Small intestine (tissue), 7 donors: ENCODE results near the gene HIVEP2. TPM values are rescaled to one million over a fixed set of nuclear protein-coding genes. Genes with fewer than 3 reads are reported as not detected.

ENCODE experiments used
- DNase-seq, 2 donors: peaks; one replicate each; pipeline versions ENCODE4 v3.0.0 to v3.0.0-alpha.2; 2013
- FAIRE-seq: peaks from 2 replicates; lab custom pipeline; 2012; peaks lifted over from hg19 to GRCh38; lab: Jason Lieb, UNC
- H3K27ac ChIP-seq, 3 donors: one replicate each; pipeline ENCODE4 v1.5.1; 2013; ENCODE audit warnings: low read length in 2 of 3, mild to moderate bottlenecking in 2 of 3, control low read depth in 1 of 3, inconsistent platforms in 1 of 3, low read depth in 1 of 3, moderate library complexity in 1 of 3
- H3K27me3 ChIP-seq, 3 donors: one replicate each; pipeline ENCODE4 v1.6.1; 2013; ENCODE audit warnings: low read length in 3 of 3, inconsistent platforms in 1 of 3; ENCODE audit not compliant: control insufficient read depth in 3 of 3, insufficient read depth in 3 of 3
- H3K36me3 ChIP-seq, 3 donors: one replicate each; pipeline ENCODE4 v1.6.1; 2013; ENCODE audit warnings: low read length in 3 of 3, inconsistent platforms in 1 of 3, low read depth in 1 of 3, mild to moderate bottlenecking in 1 of 3, moderate library complexity in 1 of 3; ENCODE audit not compliant: control insufficient read depth in 3 of 3, insufficient read depth in 2 of 3
- H3K4me1 ChIP-seq, 3 donors: one replicate each; pipeline ENCODE4 v1.6.1; 2013; ENCODE audit warnings: low read length in 2 of 3, inconsistent platforms in 1 of 3, low read depth in 1 of 3, mild to moderate bottlenecking in 1 of 3, moderate library complexity in 1 of 3; ENCODE audit not compliant: control insufficient read depth in 3 of 3, insufficient read depth in 2 of 3
- H3K4me3 ChIP-seq, 3 donors: one replicate each; pipeline ENCODE4 v1.5.1; 2013; ENCODE audit warnings: low read length in 3 of 3, control low read depth in 1 of 3, inconsistent platforms in 1 of 3, low read depth in 1 of 3, mild to moderate bottlenecking in 1 of 3, moderate library complexity in 1 of 3
- H3K9me3 ChIP-seq, 2 donors: one replicate each; pipeline ENCODE4 v1.6.1; 2013; ENCODE audit warnings: low read depth in 1 of 2, low read length in 1 of 2; ENCODE audit not compliant: control insufficient read depth in 2 of 2, insufficient read depth in 1 of 2
- WGBS, 3 donors: extraction: QIAGEN DNeasy Blood & Tissue Kit; methylation state at CpG; one replicate each; pipeline ENCODE4 v1.1.7; 2013; 5-methylcytosine and 5-hydroxymethylcytosine counted together
- polyA plus RNA-seq, 4 donors: library from polyadenylated mRNA; stranded (reverse) in 3 of 4; unstranded in 1 of 4; fragments of 200-250 nt in 3 of 4; fragments of 120-200 nt in 1 of 4; gene quantifications; one replicate each; pipeline versions ENCODE4 v1.2.1 to v1.2.3, GENCODE V29; 2013
- donor health status: healthy with polysubstance abuse.
- donor health status: control.
- donor health status: control.
- donor health status: Bipolar disorder and iron deficiency.
- donor health status: healthy.

The HIVEP2 gene
- polyA plus RNA-seq, 4 donors: 1.9 to 7.1 (median 3.1) TPM

- H3K27ac ChIP-seq: no peak overlapping the region
- H3K4me1 ChIP-seq: no peaks in the 10 kb centered on the region
- H3K9me3 ChIP-seq: no peaks in the 10 kb centered on the region
- H3K4me3 ChIP-seq: no peak overlapping the region
- peaks cover 0 to 4% (median 0%) of the 10 kb centered on the region in 3 donors for H3K36me3 ChIP-seq
- FAIRE-seq: peak; percentile 68
- no peaks in the 10 kb centered on the region for H3K27me3 ChIP-seq
- DNase-seq: no peak
- 87 to 91% (median 87%) methylated on average over 9 of the region's 9 CpGs for WGBS, 3 donors
Observed at GRCh38 chr6:142918339-142919042, 26.5 kb downstream of the HIVEP2 start.

DNA sequence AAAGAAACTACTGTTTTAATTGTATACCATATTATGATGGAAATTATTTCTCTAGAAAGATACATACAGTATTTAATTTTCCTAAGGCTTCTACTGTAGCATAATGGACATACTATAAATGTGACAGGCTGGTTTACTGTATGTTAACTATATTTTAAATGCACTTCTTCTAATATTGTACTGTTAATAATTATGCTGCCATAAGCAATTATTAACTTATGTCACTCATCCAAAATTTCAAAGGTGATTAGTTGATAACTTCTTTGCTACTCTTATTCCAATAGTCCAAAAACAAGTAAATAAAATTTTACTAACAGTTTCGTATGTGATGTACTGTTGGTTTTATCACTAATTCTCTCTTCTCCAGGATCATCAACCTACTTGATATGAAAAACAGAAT lies 28.1 kb downstream of the HIVEP2 start:
- 45 to 80% (median 70%) methylated on average over 1 of the region's 1 CpG for WGBS, 3 donors
- Histone ChIP-seq H3K9me3 (no peaks in the 10 kb centered on the region), H3K4me3 (no peak overlapping the region), H3K27me3 (no peaks in the 10 kb centered on the region), H3K27ac (no peak overlapping the region), H3K4me1 (no peaks in the 10 kb centered on the region), H3K36me3 (peaks cover 0 to 6% (median 0%) of the 10 kb centered on the region in 3 donors)
- no peak for DNase-seq
- no peak for FAIRE-seq

- 97 to 98% (median 97%) methylated on average over 2 of the region's 2 CpGs for WGBS, 3 donors
- Histone ChIP-seq H3K27me3 (no peaks in the 10 kb centered on the region), H3K4me3 (no peak overlapping the region), H3K4me1 (no peaks in the 10 kb centered on the region), H3K36me3 (peaks cover 0 to 6% (median 0%) of the 10 kb centered on the region in 3 donors), H3K27ac (no peak overlapping the region), H3K9me3 (no peaks in the 10 kb centered on the region)
- DNase-seq (no peak), FAIRE-seq (no peak)
Observed at GRCh38 chr6:142914937-142915697, 29.9 kb downstream of the HIVEP2 start.

DNA sequence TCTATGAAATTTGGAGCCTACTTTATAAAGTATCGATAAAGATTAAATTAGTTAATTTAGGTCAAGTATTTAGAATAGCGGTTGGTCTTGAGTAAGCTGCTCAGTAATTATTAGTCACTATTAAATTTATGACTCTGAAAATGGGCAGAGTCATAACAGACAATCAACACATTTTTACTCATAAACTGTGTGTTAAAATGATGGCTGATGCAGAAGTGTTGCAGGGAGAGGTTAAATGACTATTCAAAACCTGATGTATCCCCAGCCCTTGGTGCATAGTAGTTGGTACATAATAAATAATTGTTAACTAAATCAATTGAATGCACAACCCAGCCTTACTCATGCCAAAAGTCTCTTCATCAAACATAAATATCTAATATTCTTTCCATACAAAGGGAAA lies 30.6 kb downstream of the HIVEP2 start:
- Histone ChIP-seq H3K4me1 (peaks cover 0 to 3% (median 0%) of the 10 kb centered on the region in 3 donors), H3K36me3 (peaks cover 0 to 6% (median 0%) of the 10 kb centered on the region in 3 donors), H3K4me3 (no peak overlapping the region), H3K27ac (no peak overlapping the region), H3K27me3 (no peaks in the 10 kb centered on the region), H3K9me3 (no peaks in the 10 kb centered on the region)
- FAIRE-seq: no peak
- 80 to 90% (median 84%) methylated on average over 2 of the region's 2 CpGs for WGBS, 3 donors
- DNase-seq: no peak

DNA sequence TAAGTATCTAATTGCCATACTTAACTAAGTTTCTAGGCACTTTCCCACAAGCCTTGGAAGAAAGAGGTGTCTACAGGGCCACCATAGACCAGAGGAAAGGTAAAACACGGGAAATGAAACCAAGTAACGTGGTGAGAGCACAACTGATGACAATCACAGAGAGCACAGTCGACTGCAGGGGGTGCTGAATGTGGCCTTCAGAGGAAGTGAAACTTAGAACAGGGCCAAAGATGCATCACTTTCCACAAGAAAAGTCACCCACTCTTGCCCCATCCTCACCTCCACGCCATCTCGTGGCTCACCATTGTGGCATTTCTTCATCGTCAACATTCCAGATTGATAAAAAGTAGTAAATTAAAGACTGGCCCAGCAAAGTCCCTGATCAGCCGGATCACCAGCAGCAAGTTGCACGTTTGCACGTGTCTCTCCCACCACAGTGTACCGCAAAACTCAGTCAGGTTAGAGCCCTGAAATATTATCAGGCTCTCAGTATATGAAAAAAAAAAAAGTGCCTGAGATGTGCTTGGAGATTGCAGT lies 31.4 kb downstream of the HIVEP2 start:
- Histone ChIP-seq H3K4me1 (peaks cover 0 to 3% (median 0%) of the 10 kb centered on the region in 3 donors), H3K4me3 (no peak overlapping the region), H3K27me3 (no peaks in the 10 kb centered on the region), H3K27ac (peak overlapping the region in 2 of 3 donors; percentile 43 to 76), H3K9me3 (no peaks in the 10 kb centered on the region), H3K36me3 (peaks cover 0 to 6% (median 0%) of the 10 kb centered on the region in 3 donors)
- DNase-seq (peak in 1 of 2 donors; percentile 56), FAIRE-seq (no peak)
- WGBS, 3 donors: 72 to 83% (median 76%) methylated on average over 10 of the region's 10 CpGs

DNA sequence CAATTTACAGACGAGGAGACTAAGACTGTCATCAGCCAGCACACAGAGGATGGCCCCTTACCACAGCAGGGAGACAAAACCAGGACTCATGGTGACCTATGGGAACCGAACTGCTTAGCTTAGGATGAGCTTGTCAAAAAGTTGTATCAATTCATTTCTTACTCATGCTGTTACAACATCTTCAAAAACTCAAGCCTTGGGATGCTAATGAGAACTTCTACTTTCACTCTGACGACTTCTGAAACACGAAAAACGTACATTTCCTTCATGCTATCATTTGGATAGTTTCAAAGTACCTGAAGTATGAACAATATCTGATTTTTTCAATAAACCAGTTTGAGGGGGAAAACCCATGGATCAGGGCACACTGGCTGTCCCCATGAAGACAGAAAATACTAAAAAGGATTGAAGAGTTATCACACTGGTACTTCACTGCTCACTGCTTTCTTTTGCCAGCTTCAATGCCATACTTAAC lies 31.9 kb downstream of the HIVEP2 start:
- Histone ChIP-seq H3K36me3 (peaks cover 0 to 3% (median 0%) of the 10 kb centered on the region in 3 donors), H3K4me3 (no peak overlapping the region), H3K27ac (peak overlapping the region in 2 of 3 donors; percentile 43 to 85), H3K4me1 (peaks cover 0 to 3% (median 0%) of the 10 kb centered on the region in 3 donors), H3K9me3 (no peaks in the 10 kb centered on the region), H3K27me3 (no peaks in the 10 kb centered on the region)
- DNase-seq (no peak), FAIRE-seq (no peak)
- WGBS, 3 donors: 72 to 92% (median 74%) methylated on average over 5 of the region's 5 CpGs

DNA sequence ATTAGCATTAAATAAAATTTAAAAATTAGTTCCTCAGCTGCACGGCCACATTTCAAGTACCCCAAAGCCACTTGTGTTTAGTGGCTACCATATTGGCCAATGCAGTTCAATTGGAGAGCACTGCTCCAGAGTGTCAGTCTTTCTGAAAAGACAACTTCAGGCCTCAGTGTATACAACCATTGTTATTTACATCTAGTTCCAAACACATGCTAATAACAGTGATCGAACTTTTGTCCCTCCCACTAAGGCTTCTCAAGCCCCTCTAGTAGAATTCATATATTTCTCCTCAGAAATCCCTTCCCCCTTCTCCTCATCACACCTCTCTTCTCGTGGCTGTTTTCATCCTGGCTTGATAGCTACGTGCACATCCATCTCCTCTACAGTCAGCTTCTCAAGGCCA lies 32.9 kb downstream of the HIVEP2 start:
- DNase-seq (no peak), FAIRE-seq (no peak)
- Histone ChIP-seq H3K4me1 (peaks cover 0 to 3% (median 0%) of the 10 kb centered on the region in 3 donors), H3K36me3 (peaks cover 0 to 2% (median 0%) of the 10 kb centered on the region in 3 donors), H3K9me3 (no peaks in the 10 kb centered on the region), H3K27me3 (no peaks in the 10 kb centered on the region), H3K27ac (no peak overlapping the region), H3K4me3 (no peak overlapping the region)
- 89 to 97% (median 92%) methylated on average over 4 of the region's 4 CpGs for WGBS, 3 donors

DNA sequence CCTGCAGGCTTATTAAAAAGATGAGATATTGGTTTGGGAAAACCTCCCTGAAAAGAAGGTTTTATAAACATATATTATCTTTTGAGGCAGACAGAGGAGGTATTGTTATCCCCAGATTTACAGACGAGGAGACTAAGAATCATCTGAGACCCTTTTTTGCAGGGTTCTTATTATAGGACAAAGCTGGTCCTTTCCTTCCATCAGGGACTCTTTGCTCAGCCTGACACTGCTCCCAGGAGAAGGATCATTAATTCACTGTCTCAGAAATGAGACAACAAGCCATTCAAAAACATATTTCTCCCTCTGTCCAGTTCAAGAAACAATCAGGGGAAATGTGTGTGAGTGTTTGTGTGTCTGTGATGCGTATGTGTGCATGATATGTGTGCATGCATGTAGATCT lies 33.5 kb downstream of the HIVEP2 start:
- DNase-seq (no peak), FAIRE-seq (no peak)
- WGBS, 3 donors: 79 to 87% (median 83%) methylated on average over 2 of the region's 2 CpGs
- no peak overlapping the region for H3K27ac ChIP-seq
- no peaks in the 10 kb centered on the region for H3K9me3 ChIP-seq
- H3K4me3 ChIP-seq: no peak overlapping the region
- H3K27me3 ChIP-seq: no peaks in the 10 kb centered on the region
- H3K36me3 ChIP-seq: peaks cover 0 to 2% (median 0%) of the 10 kb centered on the region in 3 donors
- H3K4me1 ChIP-seq: peaks cover 0 to 3% (median 0%) of the 10 kb centered on the region in 3 donors
